ENCODE results near the gene GAB2. TPM values are rescaled to one million over a fixed set of nuclear protein-coding genes. Genes with fewer than 3 reads are reported as not detected.

GAB2 gene
- total and polyA plus RNA-seq, 2 of the 13 experiments (the other 11 are each of a cell fraction or from before 2014, with no cell fraction given): 4.1 to 8.6 TPM

- no peak overlapping the region for H3K4me2 ChIP-seq (ENCODE audit: low read depth, low read length)
- H4K20me1 ChIP-seq (ENCODE audit: insufficient read depth, low read length): no peaks in the 10 kb centered on the region
- H3K36me3 ChIP-seq (replicated peaks in 1 of 2; ENCODE audit: control insufficient read depth in 1 of 2, insufficient read depth in 2 of 2, low read length in 2 of 2): no peaks in the 10 kb centered on the region
- intact Hi-C loops (cut with micrococcal nuclease; ENCODE audit: unreplicated experiment): no loop called here
- H3K9ac ChIP-seq (ENCODE audit: insufficient read depth, low read depth, low read length): no peak overlapping the region
- H3K4me3 ChIP-seq (replicated peaks in 1 of 3; ENCODE audit: insufficient read depth in 1 of 3, low read depth in 2 of 3, low read length in 3 of 3): no peak overlapping the region
- ChIA-PET POLR2A (no interaction called here), CTCF (ENCODE audit: low intra/inter-chr PET ratio, low total read pairs) (no interaction called here)
- H3K27ac ChIP-seq (ENCODE audit: extremely low read length, insufficient read depth, low read length): no peak overlapping the region
- H3K4me1 ChIP-seq (ENCODE audit: insufficient read depth, low read length): peaks cover 24% of the 10 kb centered on the region
- in situ Hi-C loops (cut with HindIII; ENCODE audit: extremely low pct_ligation_motif_present, low pct_unique_long_range_greater_than_20kb): no loop called here
- ATAC-seq: no peak
- no peak for FAIRE-seq
- H3K27me3 ChIP-seq (ENCODE audit: control insufficient read depth in 1 of 2, insufficient read depth in 2 of 2, low read length in 2 of 2): no peaks in the 10 kb centered on the region
- BruUV-seq (replicated peaks): no TSS peak
- H3K79me2 ChIP-seq (ENCODE audit: insufficient read depth, low read length): no peaks in the 10 kb centered on the region
- H2AFZ ChIP-seq (ENCODE audit: low read length): no peak overlapping the region
- no peaks in the 10 kb centered on the region for H3K9me3 ChIP-seq (ENCODE audit: low read length)
- 97% methylated on average over 12 of the region's 14 CpGs for WGBS (ENCODE audit: low lambda C conversion rate)
- DNase-seq (ENCODE audit: low spot score): no peak
- TF ChIP-seq JUN (CRISPR knock-in tag; IDR thresholded peaks at IDR 0.05): no peak
- TF ChIP-seq MIER3 (CRISPR knock-in tag; IDR thresholded peaks at IDR 0.05; ENCODE audit: borderline replicate concordance): no peak
Observed at GRCh38 chr11:78351979-78352841, 65.4 kb downstream of the GAB2 start.

- Histone ChIP-seq H3K9me3 (ENCODE audit: low read length) (no peaks in the 10 kb centered on the region), H3K79me2 (ENCODE audit: insufficient read depth, low read length) (no peaks in the 10 kb centered on the region), H3K4me3 (replicated peaks in 1 of 3; ENCODE audit: insufficient read depth in 1 of 3, low read depth in 2 of 3, low read length in 3 of 3) (no peak overlapping the region; a peak in 1 of 6 replicates), H3K27me3 (ENCODE audit: control insufficient read depth in 1 of 2, insufficient read depth in 2 of 2, low read length in 2 of 2) (no peaks in the 10 kb centered on the region), H3K36me3 (replicated peaks in 1 of 2; ENCODE audit: control insufficient read depth in 1 of 2, insufficient read depth in 2 of 2, low read length in 2 of 2) (no peaks in the 10 kb centered on the region), H2AFZ (ENCODE audit: low read length) (no peak overlapping the region), H3K4me1 (ENCODE audit: insufficient read depth, low read length) (peaks cover 24% of the 10 kb centered on the region), H3K27ac (ENCODE audit: extremely low read length, insufficient read depth, low read length) (no peak overlapping the region), H4K20me1 (ENCODE audit: insufficient read depth, low read length) (no peaks in the 10 kb centered on the region), H3K9ac (ENCODE audit: insufficient read depth, low read depth, low read length) (no peak overlapping the region), H3K4me2 (ENCODE audit: low read depth, low read length) (peak overlapping the region; percentile 54; the same call in 1 of the 2 replicates)
- ATAC-seq (no peak; the same call in 2 of the 3 replicates), FAIRE-seq (no peak), DNase-seq (ENCODE audit: low spot score) (no peak)
- no TSS peak for BruUV-seq (replicated peaks)
- POLR2A ChIA-PET: no interaction called here
- CTCF ChIA-PET (ENCODE audit: low intra/inter-chr PET ratio, low total read pairs): no interaction called here
- intact Hi-C loops (cut with micrococcal nuclease; ENCODE audit: unreplicated experiment): no loop called here
- WGBS (ENCODE audit: low lambda C conversion rate): 80% methylated on average over 3 of the region's 3 CpGs
- no peak for TF ChIP-seq ZNF12 (CRISPR knock-in tag; IDR thresholded peaks at IDR 0.05)
- TF ChIP-seq BHLHE40 (IDR thresholded peaks at IDR 0.05; ENCODE audit: low read length): no peak
- TF ChIP-seq HNF1B (CRISPR knock-in tag; IDR thresholded peaks at IDR 0.05): no peak
- no peak for TF ChIP-seq ZNF564 (CRISPR knock-in tag; IDR thresholded peaks at IDR 0.05)
- TF ChIP-seq GRHL1 (CRISPR knock-in tag; conservative IDR thresholded peaks at IDR 0.05): no peak
- no peak for TF ChIP-seq NFYB (CRISPR knock-in tag; IDR thresholded peaks at IDR 0.05)
- in situ Hi-C loops (cut with HindIII; ENCODE audit: extremely low pct_ligation_motif_present, low pct_unique_long_range_greater_than_20kb): no loop called here
Observed at GRCh38 chr11:78351193-78351592, 66.4 kb downstream of the GAB2 start.
